Right lobe of liver (tissue), 6 donors: ENCODE results near the gene PLEKHG3. TPM values are rescaled to one million over a fixed set of nuclear protein-coding genes. Genes with fewer than 3 reads are reported as not detected.
A peak's percentile ranks its signal among the peaks of the same experiment; 100 is the strongest.

Experiments
- ATAC-seq, 4 donors: fragments of 200-7000 bp; cut with Tn5 transposase; one replicate each; pipeline ENCODE4 v1.9.1; 2020; ENCODE audit warnings: mild to moderate bottlenecking in 4 of 4, moderate library complexity in 4 of 4
- DNase-seq, 3 donors: peaks; one replicate each; pipeline ENCODE4 v3.0.0-alpha.2; 2020
- H3K27ac ChIP-seq, 3 donors: fragments of 200-600 bp; one replicate each; pipeline ENCODE4 v1.8.0; 2022
- H3K27me3 ChIP-seq, 2 donors: fragments of 200-600 bp; one replicate each; pipeline ENCODE4 v1.8.0; 2022
- H3K36me3 ChIP-seq, 4 donors: fragments of 200-600 bp; sonication (generic) in 1 of 4; one replicate each; pipeline versions ENCODE4 v1.5.1 to v1.8.0; 2017 to 2022; ENCODE audit warnings: control low read depth in 1 of 4
- H3K4me1 ChIP-seq, 4 donors: fragments of 200-600 bp; sonication (generic) in 1 of 4; one replicate each; pipeline versions ENCODE4 v1.5.1 to v1.8.0; 2017 to 2022; ENCODE audit warnings: control low read depth in 1 of 4
- H3K4me3 ChIP-seq, 3 donors: fragments of 200-600 bp; one replicate each; pipeline ENCODE4 v1.8.0; 2022
- H3K9me3 ChIP-seq, 4 donors: fragments of 200-600 bp; sonication (generic) in 1 of 4; one replicate each; pipeline versions ENCODE4 v1.5.1 to v1.8.0; 2017 to 2022; ENCODE audit warnings: control low read depth in 1 of 4
- CTCF ChIP-seq, 4 donors: fragments of 200-600 bp in 3 of 4; fragments of 450-650 bp in 1 of 4; IDR thresholded peaks; one replicate each; pipeline versions ENCODE4 v1.5.1 to v1.8.0; 2016 to 2022; ENCODE audit warnings: antibody characterized with exemption in 4 of 4, mild to moderate bottlenecking in 2 of 4
- POLR2A ChIP-seq: fragments of 450-650 bp; IDR thresholded peaks from one replicate; pipeline ENCODE4 v1.6.1; 2017; ENCODE audit warnings: antibody characterized with exemption, mild to moderate bottlenecking
- whole genome bisulfite sequencing: methylation state at CpG from one replicate; pipeline ENCODE4 v1.1.6; 2018; ENCODE audit warnings: low coverage, low lambda C conversion rate; ENCODE audit not compliant: insufficient coverage; ENCODE audit errors: missing lambda C conversion rate; 5-methylcytosine and 5-hydroxymethylcytosine counted together
- intact Hi-C, 2 donors: fragments of 100-400 bp; cut with DNase I; formaldehyde crosslinking; loops; one replicate each; pipeline versions ENCODE4 v1.11.2 to v1.14.1; 2022
- total RNA-seq, 6 experiments: library from RNA; depleted of rRNA in 2 of 6; stranded (reverse); fragments of >200 nt in 2 of 6; fragmentation: NEBNext Ultra II Directional in 3 of 6; extraction: Animal tissue kit (Norgen Biotek cat#: 25700) in 3 of 6; gene quantifications; one replicate each; pipeline versions ENCODE4 v1.1.0 to v1.2.4, GENCODE V29; 2016 to 2023
- donor health status: DM: no; HTN: yes; CAD: no.
- donor health status: DM: no; HTN: no; CAD: no.
- donor health status: DM: no; HTN: no; CAD: no.
- donor health status: DM: no; HTN: yes; CAD: no.
- donor health status: DM: no; HTN: yes; CAD: no.

The PLEKHG3 gene
- total RNA-seq, 6 experiments from 2014 or later = 25.4 to 49.1 (median 28.0) TPM

DNA sequence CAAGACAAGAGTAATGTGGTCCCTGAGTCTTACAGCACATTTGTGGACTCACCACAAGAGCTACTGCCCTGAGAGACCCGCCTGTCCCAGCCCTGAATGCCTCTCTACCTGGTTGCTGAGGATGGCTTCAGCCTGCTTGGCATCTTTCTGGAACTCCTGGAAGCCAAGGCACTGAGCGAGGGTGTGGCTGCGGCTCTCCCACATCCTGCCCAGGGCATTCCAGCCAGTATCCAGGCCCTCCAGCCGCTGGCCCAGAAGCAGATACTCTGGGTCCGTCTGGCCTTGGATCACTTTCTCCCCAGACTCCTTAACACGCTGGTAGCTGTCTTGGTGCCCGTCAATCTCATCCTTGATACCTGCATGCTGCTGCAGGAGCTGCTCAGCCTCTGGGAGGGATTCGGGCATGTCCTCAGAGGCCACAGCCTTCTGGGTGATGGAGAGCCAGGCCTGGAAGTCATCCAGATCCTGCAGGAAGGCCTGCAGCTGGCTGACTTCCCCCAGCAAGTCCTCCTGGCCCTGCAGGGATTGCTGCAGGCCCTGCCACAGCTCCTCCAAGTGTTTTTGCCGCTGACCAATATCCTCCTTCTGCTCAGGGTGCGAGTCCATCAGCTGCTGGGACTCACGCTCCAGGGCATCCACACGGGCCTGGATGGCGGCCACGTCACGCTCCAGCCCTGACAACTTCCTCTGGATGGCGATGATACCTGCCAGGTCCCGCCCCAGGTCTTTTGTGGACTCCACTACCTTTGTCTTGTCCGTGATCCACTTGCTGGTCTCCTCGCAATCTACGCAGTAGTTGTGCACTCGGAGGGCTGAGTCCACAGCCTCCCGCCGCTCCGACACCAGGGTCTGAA lies 82.3 kb downstream of the PLEKHG3 start:
- Histone ChIP-seq H3K4me1 (no peaks in the 10 kb centered on the region), H3K36me3 (no peaks in the 10 kb centered on the region), H3K4me3 (no peak overlapping the region), H3K9me3 (no peaks in the 10 kb centered on the region), H3K27me3 (no peaks in the 10 kb centered on the region), H3K27ac (no peak overlapping the region)
- 89% methylated on average over 9 of the region's 24 CpGs for WGBS
- DNase-seq (no peak), ATAC-seq (peak; percentile 33 to 52 (median 40))
- intact Hi-C loops = no loop called here
- no peak for TF ChIP-seq CTCF (IDR thresholded peaks at IDR 0.05)
- no peak for TF ChIP-seq POLR2A

DNA sequence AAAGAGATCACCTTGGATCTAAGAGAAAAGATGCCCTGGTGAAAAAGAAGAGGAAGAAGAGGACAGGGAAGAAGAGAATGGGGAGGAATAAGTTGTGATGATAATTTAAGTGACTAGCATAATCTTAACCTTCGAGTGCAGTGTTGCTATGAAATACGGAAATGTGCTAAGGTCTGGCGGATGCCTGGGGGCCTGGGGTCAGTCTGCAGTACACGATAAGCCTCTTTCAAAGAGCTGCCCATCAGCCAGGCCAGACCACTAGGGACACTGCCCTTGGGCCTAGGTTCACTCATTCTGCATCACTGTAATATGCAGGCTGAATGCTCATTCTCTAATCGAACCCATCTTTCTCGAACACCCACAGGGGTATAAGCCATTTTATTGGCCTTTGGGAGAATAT lies 83.4 kb downstream of the PLEKHG3 start:
- intact Hi-C loops = no loop called here
- WGBS = 81% methylated on average over 4 of the region's 6 CpGs
- DNase-seq = no peak

GRCh38 chr14:64788706-64789105 lies 84.5 kb downstream of the PLEKHG3 start:
- Histone ChIP-seq H3K9me3 (no peaks in the 10 kb centered on the region), H3K36me3 (no peaks in the 10 kb centered on the region), H3K27me3 (no peaks in the 10 kb centered on the region), H3K4me3 (no peak overlapping the region), H3K27ac (no peak overlapping the region), H3K4me1 (no peaks in the 10 kb centered on the region)
- DNase-seq = no peak
- intact Hi-C loops = no loop called here
- TF ChIP-seq CTCF (IDR thresholded peaks at IDR 0.05) (no peak), POLR2A (no peak)
- WGBS = 70% methylated on average over 1 of the region's 1 CpG
- peak in 1 of 4 donors; percentile 23 for ATAC-seq

More for the DNA sequence above, 83.4 kb downstream of the PLEKHG3 start:
- no peak overlapping the region for H3K27ac ChIP-seq
- TF ChIP-seq CTCF (IDR thresholded peaks at IDR 0.05) (no peak), POLR2A (no peak)
- no peaks in the 10 kb centered on the region for H3K27me3 ChIP-seq
- no peaks in the 10 kb centered on the region for H3K4me1 ChIP-seq
- no peaks in the 10 kb centered on the region for H3K9me3 ChIP-seq
- ATAC-seq = peak; percentile 54 to 80 (median 62)
- no peak overlapping the region for H3K4me3 ChIP-seq
- H3K36me3 ChIP-seq = no peaks in the 10 kb centered on the region

GRCh38 chr14:64789696-64790095 lies 85.5 kb downstream of the PLEKHG3 start:
- ATAC-seq (no peak), DNase-seq (no peak)
- H3K27ac ChIP-seq = no peak overlapping the region
- intact Hi-C loops = no loop called here
- H3K27me3 ChIP-seq = no peaks in the 10 kb centered on the region
- H3K4me1 ChIP-seq = no peaks in the 10 kb centered on the region
- WGBS = 76% methylated on average over 5 of the region's 5 CpGs
- no peak overlapping the region for H3K4me3 ChIP-seq
- no peaks in the 10 kb centered on the region for H3K9me3 ChIP-seq
- TF ChIP-seq CTCF (IDR thresholded peaks at IDR 0.05) (no peak), POLR2A (no peak)
- H3K36me3 ChIP-seq = no peaks in the 10 kb centered on the region
